Activated CD8-positive, alpha-beta memory T cell treated with anti-CD3 and anti-CD28 coated beads for 36 hours (primary cell): Measurements from ENCODE around the gene ZBTB47. TPM values are rescaled to one million over a fixed set of nuclear protein-coding genes. Genes with fewer than 3 reads are reported as not detected.

Source experiments
- CTCF ChIA-PET: fragments of 350-600 bp; sonication (Branson Sonifier 250); formaldehyde crosslinking; loops from one replicate; lab custom pipeline; 2021; ENCODE audit warnings: antibody characterized with exemption; lab: Charles Lee
- POLR2A ChIA-PET: fragments of 350-600 bp; sonication (Branson Sonifier 250); formaldehyde crosslinking; loops from one replicate; lab custom pipeline; 2021; ENCODE audit warnings: antibody characterized with exemption; lab: Charles Lee
- total RNA-seq, 2 experiments: library from RNA; stranded (reverse); gene quantifications; one replicate each; pipeline ENCODE4 v1.2.3, GENCODE V29; 2021

ZBTB47 gene
- total RNA-seq, 2 experiments from 2014 or later = 1.1 to 1.2 TPM

GRCh38 chr3:42675909-42676308 is 22.4 kb downstream of the ZBTB47 start:
- CTCF ChIA-PET = no interaction called here

GRCh38 chr3:42678447-42678846 is 24.9 kb downstream of the ZBTB47 start:
- POLR2A ChIA-PET = no interaction called here
- CTCF ChIA-PET = interaction anchor here (1.2 kb wide), 1 partner anchor 21 kb away, joined by 3 read pairs; no protein-coding TSS in a partner anchor

More at GRCh38 chr3:42675909-42676308, 22.4 kb downstream of the ZBTB47 start:
- POLR2A ChIA-PET = no interaction called here

- POLR2A ChIA-PET = no interaction called here
- CTCF ChIA-PET = no interaction called here
Measured at GRCh38 chr3:42680271-42680670, 26.8 kb downstream of the ZBTB47 start.

GRCh38 chr3:42680806-42681205 is 27.3 kb downstream of the ZBTB47 start:
- ChIA-PET POLR2A (no interaction called here), CTCF (no interaction called here)

- POLR2A ChIA-PET = no interaction called here
Measured at GRCh38 chr3:42681361-42682038, 28.0 kb downstream of the ZBTB47 start.

GRCh38 chr3:42682301-42683070 is 29.0 kb downstream of the ZBTB47 start:
- POLR2A ChIA-PET = no interaction called here
- CTCF ChIA-PET = no interaction called here

More at GRCh38 chr3:42681361-42682038, 28.0 kb downstream of the ZBTB47 start:
- CTCF ChIA-PET = no interaction called here

- ChIA-PET CTCF (no interaction called here), POLR2A (interaction anchor here (0.7 kb wide), 1 partner anchor 73 kb away, joined by 5 read pairs; no protein-coding TSS in a partner anchor)
Measured at GRCh38 chr3:42683875-42684598, 30.5 kb downstream of the ZBTB47 start.

- ChIA-PET CTCF (no interaction called here), POLR2A (no interaction called here)
Measured at GRCh38 chr3:42684632-42685362, 31.3 kb downstream of the ZBTB47 start.

- ChIA-PET POLR2A (no interaction called here), CTCF (no interaction called here)
Measured at GRCh38 chr3:42685363-42685881, 31.9 kb downstream of the ZBTB47 start, which contains the start of gene KLHL40. TSS of gene KLHL40 (plus strand) at chr3:42685537. CDS start at chr3:42685619, 82 bp downstream.

GRCh38 chr3:42685891-42686820 is 32.7 kb downstream of the ZBTB47 start:
- CTCF ChIA-PET = no interaction called here
- POLR2A ChIA-PET = no interaction called here

- ChIA-PET CTCF (no interaction called here), POLR2A (no interaction called here)
Measured at GRCh38 chr3:42686832-42687650, 33.5 kb downstream of the ZBTB47 start.

- ChIA-PET CTCF (no interaction called here), POLR2A (no interaction called here)
Measured at GRCh38 chr3:42688016-42688415, 34.5 kb downstream of the ZBTB47 start.

GRCh38 chr3:42688487-42689420 is 35.3 kb downstream of the ZBTB47 start:
- POLR2A ChIA-PET = no interaction called here
- CTCF ChIA-PET = interaction anchor here (0.9 kb wide), 1 partner anchor 10 kb away, joined by 3 read pairs; no protein-coding TSS in a partner anchor

- ChIA-PET CTCF (interaction anchor here (0.9 kb wide), 1 partner anchor 10 kb away, joined by 3 read pairs; no protein-coding TSS in a partner anchor), POLR2A (no interaction called here)
Measured at GRCh38 chr3:42689421-42690014, 36.0 kb downstream of the ZBTB47 start.

GRCh38 chr3:42690191-42690590 is 36.7 kb downstream of the ZBTB47 start:
- POLR2A ChIA-PET = interaction anchor here (0.5 kb wide), 1 partner anchor 20 kb away, joined by 4 read pairs; no protein-coding TSS in a partner anchor
- CTCF ChIA-PET = no interaction called here
